Gastroesophageal sphincter (tissue), 4 donors: ENCODE data around the gene BTBD16. TPM values are rescaled to one million over a fixed set of nuclear protein-coding genes. Genes with fewer than 3 reads are reported as not detected.

Experiments
- ATAC-seq: fragments of 150-250 bp; one replicate; pipeline ENCODE4 v1.9.1; 2016; ENCODE audit warnings: mild to moderate bottlenecking, moderate library complexity
- H3K27ac ChIP-seq, 4 donors: fragments of 200-600 bp; sonication (generic) in 3 of 4; 1 replicate in 3 of 4; 2 replicates in 1 of 4; pipeline ENCODE4 v1.5.1; 2016 to 2019
- H3K27me3 ChIP-seq: fragments of 200-600 bp; sonication (generic); one replicate; pipeline ENCODE4 v1.5.1; 2019
- H3K36me3 ChIP-seq, 2 donors: fragments of 200-600 bp; sonication (generic); one replicate each; pipeline ENCODE4 v1.5.1; 2019; ENCODE audit warnings: control low read depth in 1 of 2
- H3K4me1 ChIP-seq, 3 donors: fragments of 200-600 bp; sonication (generic); 1 replicate in 2 of 3; 2 replicates in 1 of 3; pipeline ENCODE4 v1.5.1; 2016 to 2019; ENCODE audit warnings: control low read depth in 2 of 3
- H3K4me3 ChIP-seq, 2 donors: fragments of 200-600 bp; sonication (generic); one replicate each; pipeline ENCODE4 v1.5.1; 2019; ENCODE audit warnings: mild to moderate bottlenecking in 1 of 2, moderate library complexity in 1 of 2
- H3K9me3 ChIP-seq, 3 donors: fragments of 200-600 bp; sonication (generic); one replicate each; pipeline ENCODE4 v1.5.1; 2017 to 2019; ENCODE audit warnings: control low read depth in 2 of 3
- EP300 ChIP-seq: sonication (generic); formaldehyde crosslinking; IDR thresholded peaks from one replicate; pipeline ENCODE4 v1.6.1; 2017; ENCODE audit warnings: antibody characterized with exemption, mild to moderate bottlenecking
- POLR2A ChIP-seq, 2 donors: fragments of 450-650 bp; IDR thresholded peaks; one replicate each; pipeline ENCODE4 v1.6.1; 2017; ENCODE audit warnings: antibody characterized with exemption in 2 of 2, mild to moderate bottlenecking in 2 of 2, moderate library complexity in 1 of 2
- POLR2AphosphoS5 ChIP-seq: sonication (generic); formaldehyde crosslinking; IDR thresholded peaks from one replicate; pipeline ENCODE4 v1.6.1; 2017; ENCODE audit warnings: antibody characterized with exemption
- WGBS, 2 donors: methylation state at CpG; one replicate each; pipeline ENCODE4 v1.1.5; 2018; ENCODE audit warnings: low coverage in 1 of 2; 5-methylcytosine and 5-hydroxymethylcytosine counted together
- total RNA-seq, 4 donors: library from RNA; depleted of rRNA; stranded (reverse); fragments of >200 nt; gene quantifications; one replicate each; pipeline ENCODE4 v1.1.0, GENCODE V29; 2016
- TF ChIP-seq, protein P1 (sequence below), 4 experiments: fragments of 200-600 bp in 2 of 4; fragments of 450-650 bp in 2 of 4; sonication (generic) in 1 of 4; IDR thresholded peaks; one replicate each; pipeline ENCODE4 v1.5.1; 2017 to 2019; ENCODE audit warnings: antibody characterized with exemption in 4 of 4, mild to moderate bottlenecking in 2 of 4, moderate library complexity in 2 of 4

The BTBD16 gene
- total RNA-seq, 4 donors from 2014 or later, result not detected

DNA sequence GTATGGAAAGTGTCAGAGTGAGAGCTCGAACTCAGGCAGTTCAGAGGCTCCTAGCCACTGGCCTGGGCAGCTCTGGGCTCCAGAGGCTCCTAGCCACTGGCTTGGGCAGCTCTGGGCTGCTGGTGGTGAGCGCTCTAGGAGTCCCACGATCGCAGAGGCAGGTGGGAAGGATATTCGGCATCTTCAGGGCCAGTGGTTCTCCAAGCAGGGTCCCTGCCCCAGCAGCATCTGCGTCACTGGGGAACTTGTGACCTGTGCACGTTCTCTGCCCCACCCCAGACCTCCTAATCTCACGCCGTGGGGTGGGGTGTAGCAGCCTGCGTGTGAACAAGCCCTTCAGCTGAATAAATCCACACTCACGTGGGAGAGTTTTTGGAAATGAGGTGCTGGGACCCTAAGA is 25.2 kb upstream of the BTBD16 start:
- H3K4me1 ChIP-seq, result peaks cover 0 to 12% (median 3%) of the 10 kb centered on the region in 3 donors
- no peak overlapping the region for H3K4me3 ChIP-seq
- no peak overlapping the region for H3K27ac ChIP-seq
- TF ChIP-seq POLR2AphosphoS5 (no peak), EP300 (no peak), POLR2A (IDR thresholded peaks at IDR 0.05) (no peak)
- TF ChIP-seq, protein P1, sequence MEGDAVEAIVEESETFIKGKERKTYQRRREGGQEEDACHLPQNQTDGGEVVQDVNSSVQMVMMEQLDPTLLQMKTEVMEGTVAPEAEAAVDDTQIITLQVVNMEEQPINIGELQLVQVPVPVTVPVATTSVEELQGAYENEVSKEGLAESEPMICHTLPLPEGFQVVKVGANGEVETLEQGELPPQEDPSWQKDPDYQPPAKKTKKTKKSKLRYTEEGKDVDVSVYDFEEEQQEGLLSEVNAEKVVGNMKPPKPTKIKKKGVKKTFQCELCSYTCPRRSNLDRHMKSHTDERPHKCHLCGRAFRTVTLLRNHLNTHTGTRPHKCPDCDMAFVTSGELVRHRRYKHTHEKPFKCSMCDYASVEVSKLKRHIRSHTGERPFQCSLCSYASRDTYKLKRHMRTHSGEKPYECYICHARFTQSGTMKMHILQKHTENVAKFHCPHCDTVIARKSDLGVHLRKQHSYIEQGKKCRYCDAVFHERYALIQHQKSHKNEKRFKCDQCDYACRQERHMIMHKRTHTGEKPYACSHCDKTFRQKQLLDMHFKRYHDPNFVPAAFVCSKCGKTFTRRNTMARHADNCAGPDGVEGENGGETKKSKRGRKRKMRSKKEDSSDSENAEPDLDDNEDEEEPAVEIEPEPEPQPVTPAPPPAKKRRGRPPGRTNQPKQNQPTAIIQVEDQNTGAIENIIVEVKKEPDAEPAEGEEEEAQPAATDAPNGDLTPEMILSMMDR (IDR thresholded peaks at IDR 0.05), result no peak
- peaks cover 0 to 98% of the 10 kb centered on the region in 2 donors for H3K36me3 ChIP-seq
- no peaks in the 10 kb centered on the region for H3K9me3 ChIP-seq
- ATAC-seq, result no peak
- no peaks in the 10 kb centered on the region for H3K27me3 ChIP-seq
- 83 to 100% methylated on average over 4 to 5 of the region's 11 CpGs for WGBS, 2 donors

DNA sequence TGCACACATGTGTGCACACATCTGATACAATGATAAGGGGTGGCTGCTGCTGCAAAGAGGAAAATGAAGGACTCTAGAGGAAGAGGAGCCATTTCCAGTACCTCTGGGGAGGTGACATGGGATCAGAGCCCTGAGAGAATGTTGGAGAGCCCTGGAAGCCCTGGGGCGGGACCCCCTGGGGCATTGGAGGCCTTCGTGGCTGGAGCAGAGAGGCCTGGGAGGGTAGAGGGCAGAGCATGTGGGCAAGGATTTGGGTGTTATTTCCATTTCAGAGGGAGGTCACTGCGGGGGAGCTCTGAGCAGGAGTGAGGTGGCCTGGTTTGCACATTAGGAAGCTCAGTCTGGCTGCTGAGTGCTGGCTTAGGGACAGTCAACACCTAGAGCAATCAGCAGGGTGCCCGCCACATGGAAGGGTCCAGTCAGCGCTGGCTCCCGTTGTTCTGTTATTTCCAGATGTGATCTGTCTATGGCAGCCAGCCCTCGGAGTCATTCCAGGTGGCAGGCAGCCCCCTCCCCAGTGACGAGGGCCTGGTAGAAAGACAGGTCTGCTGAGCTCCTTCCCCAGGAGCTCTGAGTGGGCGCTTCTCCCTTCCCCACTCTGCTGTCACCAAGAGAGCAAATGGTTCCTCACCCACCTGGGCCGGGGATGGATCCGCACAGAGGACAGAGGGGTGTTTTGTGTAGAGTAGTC is 24.1 kb upstream of the BTBD16 start:
- Histone ChIP-seq H3K4me1 (peaks cover 0 to 12% (median 3%) of the 10 kb centered on the region in 3 donors), H3K9me3 (no peaks in the 10 kb centered on the region), H3K4me3 (no peak overlapping the region), H3K36me3 (peaks cover 0 to 94% of the 10 kb centered on the region in 2 donors), H3K27me3 (no peaks in the 10 kb centered on the region), H3K27ac (no peak overlapping the region)
- TF ChIP-seq, protein P1 (IDR thresholded peaks at IDR 0.05), result no peak
- TF ChIP-seq EP300 (no peak), POLR2A (IDR thresholded peaks at IDR 0.05) (no peak), POLR2AphosphoS5 (no peak)
- ATAC-seq, result no peak
- WGBS, 2 donors, result 90 to 100% methylated on average over 2 to 6 of the region's 11 CpGs

GRCh38 chr10:122248356-122249302 is 22.5 kb upstream of the BTBD16 start:
- Histone ChIP-seq H3K4me1 (peaks cover 0 to 22% (median 3%) of the 10 kb centered on the region in 3 donors), H3K4me3 (no peak overlapping the region), H3K9me3 (no peaks in the 10 kb centered on the region), H3K27ac (no peak overlapping the region), H3K27me3 (no peaks in the 10 kb centered on the region), H3K36me3 (peaks cover 0 to 91% of the 10 kb centered on the region in 2 donors)
- 96% methylated on average over 13 of the region's 25 CpGs; no CpG with 5 or more reads in 1 of the 2 donors for WGBS, 2 donors
- TF ChIP-seq POLR2AphosphoS5, result no peak
- TF ChIP-seq, protein P1 (IDR thresholded peaks at IDR 0.05), result no peak
- TF ChIP-seq EP300, result no peak
- TF ChIP-seq POLR2A (IDR thresholded peaks at IDR 0.05), result no peak
- no peak for ATAC-seq

DNA sequence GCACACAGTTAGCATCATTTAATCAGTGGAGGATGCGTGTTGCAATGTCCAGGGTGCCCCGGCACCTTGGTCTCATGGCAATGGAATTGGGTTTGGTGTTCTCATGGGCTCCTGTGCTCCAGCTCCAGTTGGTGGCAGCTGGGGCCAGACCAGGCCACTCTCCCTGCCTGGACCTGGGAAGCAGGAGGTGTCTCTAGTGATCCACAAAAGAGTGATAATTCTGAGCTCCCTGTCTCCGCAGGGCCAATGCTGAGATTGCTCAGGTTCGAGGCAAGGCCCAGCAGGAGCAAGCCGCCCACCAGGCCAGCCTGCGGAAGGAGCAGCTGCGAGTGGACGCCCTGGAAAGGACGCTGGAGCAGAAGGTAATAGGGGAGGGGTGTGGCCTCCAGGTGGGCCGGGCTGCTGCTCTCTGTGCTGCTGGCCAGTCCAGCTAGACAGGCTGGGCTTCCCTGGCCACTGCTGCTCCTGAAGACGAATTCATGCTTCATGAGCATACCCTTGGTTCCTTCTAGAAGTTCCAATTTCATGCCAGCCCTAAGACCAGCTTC is 21.7 kb upstream of the BTBD16 start:
- peaks cover 0 to 15% (median 0%) of the 10 kb centered on the region in 3 donors for H3K4me1 ChIP-seq
- no peak for ATAC-seq
- no peak overlapping the region for H3K27ac ChIP-seq
- peaks cover 0 to 91% of the 10 kb centered on the region in 2 donors for H3K36me3 ChIP-seq
- TF ChIP-seq POLR2AphosphoS5 (no peak), POLR2A (IDR thresholded peaks at IDR 0.05) (no peak), EP300 (no peak)
- TF ChIP-seq, protein P1 (IDR thresholded peaks at IDR 0.05), result no peak
- WGBS, 2 donors, result 80 to 100% methylated on average over 1 of the region's 11 CpGs
- no peaks in the 10 kb centered on the region for H3K9me3 ChIP-seq
- no peaks in the 10 kb centered on the region for H3K27me3 ChIP-seq
- no peak overlapping the region for H3K4me3 ChIP-seq
